GM13976 (cell line): Measurements from ENCODE around the gene EXOC4.

Experiments
- DNase-seq: peaks from one replicate; pipeline ENCODE4 v3.0.0; 2012; ENCODE audit warnings: low spot score
- CTCF ChIP-seq: IDR thresholded peaks from 2 replicates; pipeline ENCODE4 v1.5.1; 2012; ENCODE audit warnings: borderline replicate concordance, mild to moderate bottlenecking; ENCODE audit not compliant: insufficient read depth; ENCODE audit errors: extremely low read depth, missing control alignments, control extremely low read depth
- in situ Hi-C: fragments of 300-500 bp; cut with MboI; formaldehyde crosslinking; loops from one replicate; pipeline ENCODE4 v1.12.0; 2022; ENCODE audit warnings: low sequenced_read_pairs, mixed read lengths, inconsistent platforms; ENCODE audit not compliant: unreplicated experiment

The EXOC4 gene

GRCh38 chr7:133714654-133715053, 461.8 kb downstream of the EXOC4 start:
- in situ Hi-C loops, result no loop called here
- no peak for TF ChIP-seq CTCF
- no peak for DNase-seq

- no peak for TF ChIP-seq CTCF
- in situ Hi-C loops, result no loop called here
- no peak for DNase-seq
These were observed 465.3 kb downstream of the EXOC4 start for GRCh38 chr7:133718131-133718530.

- in situ Hi-C loops, result no loop called here
- no peak for DNase-seq
- TF ChIP-seq CTCF, result no peak
These were observed 470.2 kb downstream of the EXOC4 start for GRCh38 chr7:133723044-133723443.

GRCh38 chr7:133724148-133724547, 471.3 kb downstream of the EXOC4 start:
- no peak for TF ChIP-seq CTCF
- no peak for DNase-seq
- in situ Hi-C loops, result no loop called here

DNA sequence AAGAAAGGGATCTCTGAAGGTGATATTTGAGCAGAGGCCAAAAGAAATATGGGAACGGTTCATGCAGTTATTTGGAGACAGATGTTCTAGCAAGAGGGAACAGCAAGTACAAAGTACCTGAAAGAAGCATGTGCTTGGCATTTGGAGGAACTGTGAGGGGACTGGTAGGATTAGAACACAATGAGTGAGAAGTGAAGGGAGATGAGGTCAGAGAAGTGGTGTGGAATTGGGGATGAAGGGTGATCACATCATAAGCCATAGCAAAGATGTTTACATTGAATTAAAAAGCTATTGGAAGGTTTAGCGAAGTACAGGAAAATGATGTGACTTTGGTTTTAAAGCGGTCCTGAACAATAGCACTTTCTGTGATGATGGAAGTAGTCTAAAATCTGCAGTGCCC, 471.8 kb downstream of the EXOC4 start:
- DNase-seq, result no peak
- no peak for TF ChIP-seq CTCF
- in situ Hi-C loops, result no loop called here

- no peak for DNase-seq
- in situ Hi-C loops, result no loop called here
These were observed 474.8 kb downstream of the EXOC4 start for GRCh38 chr7:133727476-133728214.

More at GRCh38 chr7:133727476-133728214, 474.8 kb downstream of the EXOC4 start:
- no peak for TF ChIP-seq CTCF
